ENCODE data around the gene CCSER2. TPM values are rescaled to one million over a fixed set of nuclear protein-coding genes. Genes with fewer than 3 reads are reported as not detected.

The CCSER2 gene
- total RNA-seq, 1 experiment from 2014 or later, result 28.9 TPM

DNA sequence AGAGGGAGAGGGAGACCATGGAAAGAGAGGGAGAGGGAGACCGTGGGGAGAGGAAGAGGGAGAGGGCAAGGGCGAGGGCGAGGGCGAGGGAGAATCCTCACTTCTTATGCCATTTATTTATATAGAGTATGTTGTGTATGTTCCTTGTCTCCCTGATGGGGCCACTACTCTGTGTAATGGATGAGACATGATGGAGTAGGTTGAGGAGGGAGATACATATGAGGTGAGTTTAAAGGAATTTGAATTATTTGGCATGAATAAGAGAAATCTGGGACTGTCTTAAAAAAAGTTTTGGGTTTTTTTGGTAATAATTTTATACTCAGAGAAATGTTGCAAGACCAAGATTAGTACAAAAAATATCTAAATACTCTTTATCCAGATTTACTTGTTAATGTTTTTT, 20.1 kb downstream of the CCSER2 start:
- no peak for ATAC-seq

DNA sequence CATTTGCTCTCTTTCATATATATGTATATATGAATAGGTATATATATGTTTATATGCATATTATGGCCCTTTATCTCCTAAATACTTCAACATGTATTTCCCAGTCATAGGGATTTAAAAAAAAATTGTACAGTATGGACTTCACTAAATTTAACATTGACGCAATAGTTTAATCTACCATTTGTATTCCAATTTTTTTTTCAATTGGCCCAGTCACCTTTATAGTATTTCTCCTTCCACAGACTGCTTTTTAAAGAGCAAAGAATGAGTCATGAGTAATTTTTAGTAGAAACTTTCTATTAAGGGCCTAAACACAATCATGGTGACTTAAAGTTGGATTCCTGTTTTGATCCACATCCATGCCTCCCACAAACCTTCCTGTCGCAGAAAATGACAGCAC, 20.5 kb downstream of the CCSER2 start:
- H4K20me1 ChIP-seq (ENCODE audit: insufficient read depth), result no peaks in the 10 kb centered on the region
- H3K9ac ChIP-seq (ENCODE audit: low read length), result no peak overlapping the region
- no peak overlapping the region for H3K4me2 ChIP-seq (ENCODE audit: low read length)
- H3K4me3 ChIP-seq (replicated peaks in 1 of 2; ENCODE audit: low read depth in 1 of 2, low read length in 2 of 2), result no peak overlapping the region
- BruUV-seq (replicated peaks), result no TSS peak
- no peaks in the 10 kb centered on the region for H3K9me2 ChIP-seq (ENCODE audit: insufficient read depth)
- H3K27me3 ChIP-seq (ENCODE audit: insufficient read depth, low read length), result no peaks in the 10 kb centered on the region
- ChIA-PET POLR2A (no interaction called here), CTCF (interaction anchor here (0.9 to 2.4 kb wide), 2 partner anchors 81 to 188 kb away, joined by 5 to 8 read pairs; no protein-coding TSS in a partner anchor), RAD21 (ENCODE audit: low non-redundant PET in 1 of 2, low total read pairs in 2 of 2, uncharacterized antibody in 2 of 2, unreplicated experiment in 2 of 2) (no interaction called here)
- TF ChIP-seq CBX3 (IDR thresholded peaks at IDR 0.05; ENCODE audit: low read depth), result no peak
- TF ChIP-seq, protein P1, sequence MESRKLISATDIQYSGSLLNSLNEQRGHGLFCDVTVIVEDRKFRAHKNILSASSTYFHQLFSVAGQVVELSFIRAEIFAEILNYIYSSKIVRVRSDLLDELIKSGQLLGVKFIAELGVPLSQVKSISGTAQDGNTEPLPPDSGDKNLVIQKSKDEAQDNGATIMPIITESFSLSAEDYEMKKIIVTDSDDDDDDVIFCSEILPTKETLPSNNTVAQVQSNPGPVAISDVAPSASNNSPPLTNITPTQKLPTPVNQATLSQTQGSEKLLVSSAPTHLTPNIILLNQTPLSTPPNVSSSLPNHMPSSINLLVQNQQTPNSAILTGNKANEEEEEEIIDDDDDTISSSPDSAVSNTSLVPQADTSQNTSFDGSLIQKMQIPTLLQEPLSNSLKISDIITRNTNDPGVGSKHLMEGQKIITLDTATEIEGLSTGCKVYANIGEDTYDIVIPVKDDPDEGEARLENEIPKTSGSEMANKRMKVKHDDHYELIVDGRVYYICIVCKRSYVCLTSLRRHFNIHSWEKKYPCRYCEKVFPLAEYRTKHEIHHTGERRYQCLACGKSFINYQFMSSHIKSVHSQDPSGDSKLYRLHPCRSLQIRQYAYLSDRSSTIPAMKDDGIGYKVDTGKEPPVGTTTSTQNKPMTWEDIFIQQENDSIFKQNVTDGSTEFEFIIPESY (IDR thresholded peaks at IDR 0.05; ENCODE audit: extremely low read depth, insufficient replicate concordance, low read length), result no peak
- H3K4me1 ChIP-seq (ENCODE audit: control insufficient read depth in 1 of 2, insufficient read depth in 2 of 2, low read length in 2 of 2), result peaks cover 0 to 4% of the 10 kb centered on the region in 2 experiments; a peak in 2 of 4 replicates
- peaks cover 15% of the 10 kb centered on the region for H3K79me2 ChIP-seq (ENCODE audit: insufficient read depth, low read length)
- H3K36me3 ChIP-seq (ENCODE audit: control insufficient read depth in 1 of 2, insufficient read depth in 2 of 2, low read length in 2 of 2), result no peaks in the 10 kb centered on the region
- no peaks in the 10 kb centered on the region for H3K9me3 ChIP-seq (ENCODE audit: control insufficient read depth in 1 of 2, insufficient read depth in 1 of 2, low read depth in 1 of 2, low read length in 2 of 2)
- ATAC-seq (no peak), DNase-seq (ENCODE audit: low read depth, low spot score) (no peak)
- H2AFZ ChIP-seq (ENCODE audit: low read depth, low read length, poor library complexity, severe bottlenecking), result no peak overlapping the region
- no peak overlapping the region for H3K27ac ChIP-seq (ENCODE audit: low read depth, low read length)
- intact Hi-C loops (cut with micrococcal nuclease), result no loop called here

More for the DNA sequence above, 20.1 kb downstream of the CCSER2 start:
- no TSS peak for BruUV-seq (replicated peaks)
- Histone ChIP-seq H3K9ac (ENCODE audit: low read length) (no peak overlapping the region), H2AFZ (ENCODE audit: low read depth, low read length, poor library complexity, severe bottlenecking) (no peak overlapping the region), H3K36me3 (ENCODE audit: control insufficient read depth in 1 of 2, insufficient read depth in 2 of 2, low read length in 2 of 2) (no peaks in the 10 kb centered on the region), H3K9me3 (ENCODE audit: control insufficient read depth in 1 of 2, insufficient read depth in 1 of 2, low read depth in 1 of 2, low read length in 2 of 2) (no peaks in the 10 kb centered on the region), H3K4me2 (ENCODE audit: low read length) (no peak overlapping the region), H4K20me1 (ENCODE audit: insufficient read depth) (no peaks in the 10 kb centered on the region), H3K4me3 (replicated peaks in 1 of 2; ENCODE audit: low read depth in 1 of 2, low read length in 2 of 2) (no peak overlapping the region), H3K4me1 (ENCODE audit: control insufficient read depth in 1 of 2, insufficient read depth in 2 of 2, low read length in 2 of 2) (peaks cover 0 to 4% of the 10 kb centered on the region in 2 experiments; a peak in 2 of 4 replicates), H3K79me2 (ENCODE audit: insufficient read depth, low read length) (peaks cover 18% of the 10 kb centered on the region), H3K27me3 (ENCODE audit: insufficient read depth, low read length) (no peaks in the 10 kb centered on the region), H3K27ac (ENCODE audit: low read depth, low read length) (no peak overlapping the region), H3K9me2 (ENCODE audit: insufficient read depth) (no peaks in the 10 kb centered on the region)
- TF ChIP-seq CEBPB (IDR thresholded peaks at IDR 0.05; ENCODE audit: low read depth) (no peak), SIN3A (IDR thresholded peaks at IDR 0.05; ENCODE audit: low read depth) (no peak)
- DNase-seq (ENCODE audit: low read depth, low spot score), result no peak
- ChIA-PET CTCF (no interaction called here), POLR2A (no interaction called here), RAD21 (ENCODE audit: low non-redundant PET in 1 of 2, low total read pairs in 2 of 2, uncharacterized antibody in 2 of 2, unreplicated experiment in 2 of 2) (no interaction called here)
- intact Hi-C loops (cut with micrococcal nuclease), result no loop called here
